Head of caudate nucleus (tissue), 42 donors: ENCODE results near the gene RBM22.

Source experiments
- DNase-seq, 42 donors: peaks; one replicate each; pipeline versions ENCODE4 v3.0.0 to v3.0.0-alpha.2; 2020 to 2021; ENCODE audit warnings: mixed read lengths in 7 of 42
- intact Hi-C: fragments of 100-400 bp; cut with DNase I; formaldehyde crosslinking; loops from one replicate; pipeline ENCODE4 v1.15.0; 2022

The RBM22 gene

GRCh38 chr5:150642991-150643710 lies 57.7 kb downstream of the RBM22 start:
- intact Hi-C loops, result no loop called here
- DNase-seq, result no peak

- intact Hi-C loops, result no loop called here
- no peak for DNase-seq
Observed at GRCh38 chr5:150642567-150642927, 58.3 kb downstream of the RBM22 start.

GRCh38 chr5:150641824-150642566 lies 58.9 kb downstream of the RBM22 start:
- intact Hi-C loops, result no loop called here
- no peak for DNase-seq

GRCh38 chr5:150641006-150641570 lies 59.8 kb downstream of the RBM22 start:
- no peak for DNase-seq
- intact Hi-C loops, result no loop called here
